Endothelial cell of umbilical vein (primary cell): ENCODE data around the gene SEPTIN5.

ENCODE experiments used
- POLR2A ChIP-seq: IDR thresholded peaks from 2 replicates; pipeline ENCODE4 v1.6.1; 2012; ENCODE audit warnings: low read depth, mild to moderate bottlenecking, control low read depth, low read length
- TF ChIP-seq, protein P1 (sequence below), 2 donors: IDR thresholded peaks; 1 replicate in 1 of 2; 2 replicates in 1 of 2; pipeline ENCODE4 v1.5.1; 2011; ENCODE audit warnings: low read length in 2 of 2, mild to moderate bottlenecking in 2 of 2, moderate library complexity in 2 of 2, control low read depth in 1 of 2, inconsistent platforms in 1 of 2, low read depth in 1 of 2; ENCODE audit not compliant: insufficient read depth in 1 of 2; ENCODE audit errors: extremely low read depth in 1 of 2

DNA sequence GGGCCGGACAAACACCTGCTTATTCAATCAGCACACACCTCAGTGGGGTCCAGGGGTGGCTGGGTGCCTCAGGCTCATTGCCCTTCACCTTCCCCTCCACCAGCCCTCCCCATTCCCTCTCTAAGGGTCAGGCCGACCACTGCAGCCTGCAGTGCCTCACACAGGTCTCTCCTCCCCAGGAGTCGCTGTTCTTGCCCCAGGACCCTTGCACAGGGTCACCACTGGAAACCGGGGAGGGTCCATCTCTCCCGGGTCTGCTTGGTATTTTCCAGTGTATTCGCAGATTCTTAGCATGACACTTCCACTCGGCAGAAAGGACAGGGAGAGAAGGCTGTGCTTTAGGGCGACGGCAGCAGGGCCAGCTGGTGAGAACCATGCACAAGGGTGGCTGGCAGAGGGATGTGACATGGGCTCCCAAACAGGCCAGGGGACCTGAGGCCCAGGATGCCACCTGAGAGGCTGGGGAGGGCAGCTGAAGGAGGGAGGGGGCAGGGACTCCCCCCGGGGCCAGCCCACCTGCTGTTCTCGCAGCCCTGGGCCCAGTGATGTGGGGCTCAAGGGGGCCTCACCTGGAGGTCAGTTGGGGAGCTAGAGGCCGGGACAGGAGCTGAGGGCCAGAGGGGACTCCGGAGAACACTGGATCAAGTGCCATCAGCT, 30.2 kb downstream of the SEPTIN5 start:
- TF ChIP-seq, protein P1, sequence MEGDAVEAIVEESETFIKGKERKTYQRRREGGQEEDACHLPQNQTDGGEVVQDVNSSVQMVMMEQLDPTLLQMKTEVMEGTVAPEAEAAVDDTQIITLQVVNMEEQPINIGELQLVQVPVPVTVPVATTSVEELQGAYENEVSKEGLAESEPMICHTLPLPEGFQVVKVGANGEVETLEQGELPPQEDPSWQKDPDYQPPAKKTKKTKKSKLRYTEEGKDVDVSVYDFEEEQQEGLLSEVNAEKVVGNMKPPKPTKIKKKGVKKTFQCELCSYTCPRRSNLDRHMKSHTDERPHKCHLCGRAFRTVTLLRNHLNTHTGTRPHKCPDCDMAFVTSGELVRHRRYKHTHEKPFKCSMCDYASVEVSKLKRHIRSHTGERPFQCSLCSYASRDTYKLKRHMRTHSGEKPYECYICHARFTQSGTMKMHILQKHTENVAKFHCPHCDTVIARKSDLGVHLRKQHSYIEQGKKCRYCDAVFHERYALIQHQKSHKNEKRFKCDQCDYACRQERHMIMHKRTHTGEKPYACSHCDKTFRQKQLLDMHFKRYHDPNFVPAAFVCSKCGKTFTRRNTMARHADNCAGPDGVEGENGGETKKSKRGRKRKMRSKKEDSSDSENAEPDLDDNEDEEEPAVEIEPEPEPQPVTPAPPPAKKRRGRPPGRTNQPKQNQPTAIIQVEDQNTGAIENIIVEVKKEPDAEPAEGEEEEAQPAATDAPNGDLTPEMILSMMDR (IDR thresholded peaks at IDR 0.05; ENCODE audit: extremely low read depth in 1 of 2, insufficient read depth in 1 of 2, low read depth in 1 of 2, low read length in 2 of 2), result no peak
- no peak for TF ChIP-seq POLR2A
